ENCODE data around the gene ANP32B. TPM values are rescaled to one million over a fixed set of nuclear protein-coding genes. Genes with fewer than 3 reads are reported as not detected.

The ANP32B gene
- total and polyA plus RNA-seq, 7 donors, result 52.8 to 136 (median 70.6) TPM

- TF ChIP-seq, protein P1, sequence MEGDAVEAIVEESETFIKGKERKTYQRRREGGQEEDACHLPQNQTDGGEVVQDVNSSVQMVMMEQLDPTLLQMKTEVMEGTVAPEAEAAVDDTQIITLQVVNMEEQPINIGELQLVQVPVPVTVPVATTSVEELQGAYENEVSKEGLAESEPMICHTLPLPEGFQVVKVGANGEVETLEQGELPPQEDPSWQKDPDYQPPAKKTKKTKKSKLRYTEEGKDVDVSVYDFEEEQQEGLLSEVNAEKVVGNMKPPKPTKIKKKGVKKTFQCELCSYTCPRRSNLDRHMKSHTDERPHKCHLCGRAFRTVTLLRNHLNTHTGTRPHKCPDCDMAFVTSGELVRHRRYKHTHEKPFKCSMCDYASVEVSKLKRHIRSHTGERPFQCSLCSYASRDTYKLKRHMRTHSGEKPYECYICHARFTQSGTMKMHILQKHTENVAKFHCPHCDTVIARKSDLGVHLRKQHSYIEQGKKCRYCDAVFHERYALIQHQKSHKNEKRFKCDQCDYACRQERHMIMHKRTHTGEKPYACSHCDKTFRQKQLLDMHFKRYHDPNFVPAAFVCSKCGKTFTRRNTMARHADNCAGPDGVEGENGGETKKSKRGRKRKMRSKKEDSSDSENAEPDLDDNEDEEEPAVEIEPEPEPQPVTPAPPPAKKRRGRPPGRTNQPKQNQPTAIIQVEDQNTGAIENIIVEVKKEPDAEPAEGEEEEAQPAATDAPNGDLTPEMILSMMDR (IDR thresholded peaks at IDR 0.05), result no peak
- H3K4me1 ChIP-seq, result peaks cover 12% of the 10 kb centered on the region
- no peaks in the 10 kb centered on the region for H3K27me3 ChIP-seq (ENCODE audit: insufficient read depth in 3 of 3, low read length in 2 of 3)
- WGBS, 3 donors, result 72 to 85% (median 79%) methylated on average over 3 of the region's 3 CpGs
- DNase-seq (no peak), ATAC-seq (no peak)
- H3K9me3 ChIP-seq, result no peaks in the 10 kb centered on the region
- H3K36me3 ChIP-seq (ENCODE audit: insufficient read depth in 1 of 2, low read depth in 1 of 2), result peaks cover 5 to 60% of the 10 kb centered on the region in 2 donors
- intact Hi-C loops (cut with DNase I), result no loop called here
- H3K4me3 ChIP-seq, result no peak overlapping the region
- no peak overlapping the region for H3K27ac ChIP-seq
Observed at GRCh38 chr9:98062161-98062560, 79.0 kb downstream of the ANP32B start.

DNA sequence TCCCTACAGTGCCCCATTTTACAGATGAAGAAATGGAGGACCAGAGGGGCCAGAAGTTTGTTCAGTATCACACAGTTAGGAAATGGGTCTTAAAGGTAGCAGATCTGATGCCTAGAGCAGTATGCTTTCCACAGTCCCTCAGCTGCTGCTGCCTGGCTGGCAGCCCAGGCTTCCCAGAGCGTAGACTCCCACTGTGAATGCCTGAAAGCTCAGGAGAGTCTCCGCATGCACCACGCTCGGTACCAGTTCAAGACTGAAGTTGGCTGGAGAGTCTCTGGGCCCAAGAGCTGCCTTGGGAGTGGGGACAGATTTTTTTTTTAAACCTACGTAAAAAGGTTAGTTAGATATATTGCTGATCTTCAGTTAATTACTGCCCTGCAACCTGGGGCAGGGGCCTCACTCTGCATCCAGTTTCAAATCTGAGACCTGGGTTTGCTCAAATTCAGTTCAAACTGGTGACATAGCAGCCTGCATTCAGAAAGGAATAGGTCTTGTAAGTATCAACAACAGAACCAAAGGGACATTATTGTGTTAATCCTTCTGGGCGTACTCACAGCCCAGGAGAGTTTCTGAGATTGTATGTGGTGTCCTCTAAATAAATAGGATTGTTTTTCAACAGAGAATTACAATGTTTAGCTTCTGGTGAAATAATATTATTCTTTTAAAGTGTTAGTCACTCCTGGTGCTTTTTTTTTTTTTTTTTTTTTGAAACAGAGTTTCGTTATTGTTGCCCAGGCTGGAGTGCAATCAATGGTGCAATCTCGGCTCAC lies 81.7 kb downstream of the ANP32B start:
- intact Hi-C loops (cut with DNase I), result no loop called here
- ATAC-seq (no peak), DNase-seq (no peak)
- H3K27me3 ChIP-seq (ENCODE audit: insufficient read depth in 3 of 3, low read length in 2 of 3), result no peaks in the 10 kb centered on the region
- no peak overlapping the region for H3K27ac ChIP-seq
- H3K4me1 ChIP-seq, result no peaks in the 10 kb centered on the region
- peaks cover 5 to 66% of the 10 kb centered on the region in 2 donors for H3K36me3 ChIP-seq (ENCODE audit: insufficient read depth in 1 of 2, low read depth in 1 of 2)
- TF ChIP-seq, protein P1 (IDR thresholded peaks at IDR 0.05), result no peak
- H3K9me3 ChIP-seq, result no peaks in the 10 kb centered on the region
- no peak overlapping the region for H3K4me3 ChIP-seq
- 80 to 88% (median 81%) methylated on average over 8 of the region's 8 CpGs for WGBS, 3 donors

Other genes with a start within 250 kb of the ANP32B start
- gene FOXE1, start 130.1 kb upstream of the ANP32B start, total RNA-seq, result not detected
- gene FOXE1, start 130.1 kb upstream of the ANP32B start, polyA plus RNA-seq, result not detected
- gene TRMO, start 60.8 kb upstream of the ANP32B start, total RNA-seq, result 10 to 100 TPM in 2 of 4 donors, 1 to 10 TPM in 2; 7.0 to 11.7 (median 8.6) TPM
- 10 to 100 TPM in 1 of 3 donors, 1 to 10 TPM in 2; 6.7 to 13.9 (median 9.2) TPM for gene TRMO, start 60.8 kb upstream of the ANP32B start, polyA plus RNA-seq
- under 1 TPM in 1 of 4 donors, not detected in 3; 0.71 TPM for gene HEMGN, start 45.2 kb upstream of the ANP32B start, total RNA-seq
- not detected for gene HEMGN, start 45.2 kb upstream of the ANP32B start, polyA plus RNA-seq
- 10 to 100 TPM; 21.1 to 53.8 (median 26.5) TPM for gene NANS, start 73.4 kb downstream of the ANP32B start, total RNA-seq
- gene NANS, start 73.4 kb downstream of the ANP32B start, polyA plus RNA-seq, result 100 to 1,000 TPM in 1 of 3 donors, 10 to 100 TPM in 2; 33.2 to 168 (median 48.9) TPM
- gene TRIM14, start 135.9 kb downstream of the ANP32B start, total RNA-seq, result 1 to 10 TPM in 3 of 4 donors, under 1 TPM in 1; 0.79 to 2.5 (median 1.9) TPM
- under 1 TPM; 0.13 to 0.70 (median 0.38) TPM for gene TRIM14, start 135.9 kb downstream of the ANP32B start, polyA plus RNA-seq
- gene CORO2A, start 209.3 kb downstream of the ANP32B start, total RNA-seq, result under 1 TPM; 0.10 to 0.30 (median 0.12) TPM
- under 1 TPM; 0.09 to 0.22 (median 0.11) TPM for gene CORO2A, start 209.3 kb downstream of the ANP32B start, polyA plus RNA-seq